ENCODE results near the gene ARSI.

The ARSI gene

DNA sequence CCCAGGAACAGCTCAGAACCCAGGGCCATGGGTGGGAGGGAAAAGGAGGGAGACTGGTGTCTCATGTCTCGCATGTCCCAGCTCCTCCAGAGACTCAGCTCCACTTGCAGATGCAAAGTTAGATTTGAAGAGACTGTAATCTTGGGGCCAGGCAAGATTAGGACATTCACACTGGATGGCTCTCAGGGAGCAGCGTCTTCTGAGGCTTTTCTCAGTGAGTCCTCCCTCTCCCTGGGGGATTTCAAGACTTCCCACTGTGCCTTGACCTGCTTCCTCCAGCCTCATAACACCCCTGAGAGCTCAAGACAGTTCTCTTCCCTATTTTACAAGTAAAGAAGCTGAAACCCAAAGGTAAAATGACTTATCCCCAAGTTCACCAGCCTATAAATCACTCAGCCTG lies 44.3 kb upstream of the ARSI start:
- Histone ChIP-seq H3K4me1 (ENCODE audit: insufficient read depth, poor library complexity, severe bottlenecking) (no peaks in the 10 kb centered on the region), H3K9me3 (ENCODE audit: severe bottlenecking) (no peaks in the 10 kb centered on the region), H3K4me3 (ENCODE audit: severe bottlenecking) (no peak overlapping the region), H3K27me3 (ENCODE audit: insufficient read depth, poor library complexity, severe bottlenecking) (no peaks in the 10 kb centered on the region), H3K36me3 (ENCODE audit: low read depth) (no peaks in the 10 kb centered on the region), H3K27ac (ENCODE audit: poor library complexity, severe bottlenecking) (no peak overlapping the region)
- DNase-seq (ENCODE audit: low spot score): no peak
- no peak for ATAC-seq (ENCODE audit: low read depth)
- no peak for TF ChIP-seq CTCF (IDR thresholded peaks at IDR 0.05; ENCODE audit: poor library complexity, severe bottlenecking)

- DNase-seq (ENCODE audit: low spot score) (no peak), ATAC-seq (ENCODE audit: low read depth) (no peak)
- Histone ChIP-seq H3K9me3 (ENCODE audit: severe bottlenecking) (no peaks in the 10 kb centered on the region), H3K27ac (ENCODE audit: poor library complexity, severe bottlenecking) (no peak overlapping the region), H3K4me1 (ENCODE audit: insufficient read depth, poor library complexity, severe bottlenecking) (no peaks in the 10 kb centered on the region), H3K27me3 (ENCODE audit: insufficient read depth, poor library complexity, severe bottlenecking) (no peaks in the 10 kb centered on the region), H3K4me3 (ENCODE audit: severe bottlenecking) (no peak overlapping the region), H3K36me3 (ENCODE audit: low read depth) (no peaks in the 10 kb centered on the region)
- TF ChIP-seq CTCF (IDR thresholded peaks at IDR 0.05; ENCODE audit: poor library complexity, severe bottlenecking): no peak
Measured at GRCh38 chr5:150346592-150346991, 43.9 kb upstream of the ARSI start.

DNA sequence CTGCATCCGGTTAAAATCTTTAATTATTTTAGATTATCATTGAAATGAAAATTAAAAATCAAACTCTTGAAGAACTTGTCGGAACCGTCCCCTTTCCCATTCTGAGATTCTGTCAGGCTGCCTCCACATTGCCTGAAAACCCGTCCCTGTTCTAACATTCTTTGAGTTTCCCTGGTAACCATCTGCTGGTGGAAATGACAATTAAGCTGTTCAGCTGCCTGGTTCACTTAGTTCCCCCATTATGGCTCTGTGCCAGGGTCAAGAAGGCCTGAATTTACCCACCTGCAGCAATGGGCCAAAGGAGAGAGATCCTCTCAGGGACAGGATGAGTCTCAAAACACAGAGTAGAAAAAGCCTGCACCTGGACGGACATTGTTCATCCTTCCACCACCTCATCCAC lies 43.0 kb upstream of the ARSI start:
- Histone ChIP-seq H3K27ac (ENCODE audit: poor library complexity, severe bottlenecking) (no peak overlapping the region), H3K27me3 (ENCODE audit: insufficient read depth, poor library complexity, severe bottlenecking) (no peaks in the 10 kb centered on the region), H3K4me1 (ENCODE audit: insufficient read depth, poor library complexity, severe bottlenecking) (no peaks in the 10 kb centered on the region), H3K9me3 (ENCODE audit: severe bottlenecking) (no peaks in the 10 kb centered on the region), H3K36me3 (ENCODE audit: low read depth) (no peaks in the 10 kb centered on the region), H3K4me3 (ENCODE audit: severe bottlenecking) (no peak overlapping the region)
- no peak for DNase-seq (ENCODE audit: low spot score)
- ATAC-seq (ENCODE audit: low read depth): no peak
- no peak for TF ChIP-seq CTCF (IDR thresholded peaks at IDR 0.05; ENCODE audit: poor library complexity, severe bottlenecking)

- TF ChIP-seq CTCF (IDR thresholded peaks at IDR 0.05; ENCODE audit: poor library complexity, severe bottlenecking): no peak
- H3K27ac ChIP-seq (ENCODE audit: poor library complexity, severe bottlenecking): no peak overlapping the region
- no peak for DNase-seq (ENCODE audit: low spot score)
- no peaks in the 10 kb centered on the region for H3K4me1 ChIP-seq (ENCODE audit: insufficient read depth, poor library complexity, severe bottlenecking)
- no peaks in the 10 kb centered on the region for H3K9me3 ChIP-seq (ENCODE audit: severe bottlenecking)
- H3K27me3 ChIP-seq (ENCODE audit: insufficient read depth, poor library complexity, severe bottlenecking): no peaks in the 10 kb centered on the region
- no peak for ATAC-seq (ENCODE audit: low read depth)
- no peaks in the 10 kb centered on the region for H3K36me3 ChIP-seq (ENCODE audit: low read depth)
- no peak overlapping the region for H3K4me3 ChIP-seq (ENCODE audit: severe bottlenecking)
Measured at GRCh38 chr5:150343994-150344631, 41.4 kb upstream of the ARSI start.

- no peak for TF ChIP-seq CTCF (IDR thresholded peaks at IDR 0.05; ENCODE audit: poor library complexity, severe bottlenecking)
- no peak overlapping the region for H3K27ac ChIP-seq (ENCODE audit: poor library complexity, severe bottlenecking)
- H3K27me3 ChIP-seq (ENCODE audit: insufficient read depth, poor library complexity, severe bottlenecking): no peaks in the 10 kb centered on the region
- no peaks in the 10 kb centered on the region for H3K36me3 ChIP-seq (ENCODE audit: low read depth)
- H3K4me3 ChIP-seq (ENCODE audit: severe bottlenecking): no peak overlapping the region
- no peaks in the 10 kb centered on the region for H3K4me1 ChIP-seq (ENCODE audit: insufficient read depth, poor library complexity, severe bottlenecking)
- DNase-seq (ENCODE audit: low spot score) (no peak), ATAC-seq (ENCODE audit: low read depth) (no peak)
- no peaks in the 10 kb centered on the region for H3K9me3 ChIP-seq (ENCODE audit: severe bottlenecking)
Measured at GRCh38 chr5:150342583-150342982, 39.9 kb upstream of the ARSI start.
